ENCODE data around the gene DDX42. TPM values are rescaled to one million over a fixed set of nuclear protein-coding genes. Genes with fewer than 3 reads are reported as not detected.

DDX42 gene
- total RNA-seq, 1 experiment from 2014 or later = 174 TPM

DNA sequence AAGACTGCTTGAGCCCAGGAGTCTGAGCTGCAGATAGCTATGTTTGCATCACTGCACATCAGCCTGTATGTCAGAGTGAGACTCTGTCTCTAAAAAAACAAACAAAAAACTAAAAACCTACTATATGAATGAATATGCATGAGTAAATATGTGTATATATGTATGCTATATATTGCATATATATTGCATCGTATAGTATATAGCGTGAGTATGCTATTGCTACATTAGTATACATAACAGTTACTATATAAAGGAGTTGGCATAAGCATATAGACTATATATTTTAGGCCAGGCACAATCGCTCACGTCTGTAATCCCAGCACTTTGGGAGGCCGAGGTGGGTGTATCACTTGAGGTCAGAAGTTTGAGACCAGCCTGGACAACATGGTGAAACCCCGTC lies 16.1 kb downstream of the DDX42 start:
- no peak overlapping the region for H3K4me3 ChIP-seq (replicated peaks in 1 of 2; ENCODE audit: low read depth in 1 of 2, low read length in 2 of 2)
- RAD21 ChIA-PET (ENCODE audit: low non-redundant PET in 1 of 2, low total read pairs in 2 of 2, uncharacterized antibody in 2 of 2, unreplicated experiment in 2 of 2) = no interaction called here
- no peak overlapping the region for H3K27ac ChIP-seq (ENCODE audit: low read depth, low read length)
- no TSS peak for BruUV-seq (replicated peaks)
- no peaks in the 10 kb centered on the region for H3K9me2 ChIP-seq (ENCODE audit: insufficient read depth)
- TF ChIP-seq POLR2A (IDR thresholded peaks at IDR 0.05; ENCODE audit: borderline replicate concordance, extremely low read depth, insufficient read depth, insufficient read length) (no peak), POLR2AphosphoS5 (IDR thresholded peaks at IDR 0.05; ENCODE audit: low read depth, low read length) (no peak)
- H3K4me2 ChIP-seq (ENCODE audit: low read length) = no peak overlapping the region
- H3K4me1 ChIP-seq (ENCODE audit: control insufficient read depth in 1 of 2, insufficient read depth in 2 of 2, low read length in 2 of 2) = peaks cover 5 to 28% of the 10 kb centered on the region in 2 experiments; a peak in 3 of 4 replicates
- peaks cover 62 to 68% of the 10 kb centered on the region in 2 experiments for H3K36me3 ChIP-seq (ENCODE audit: control insufficient read depth in 1 of 2, insufficient read depth in 2 of 2, low read length in 2 of 2)
- intact Hi-C loops (cut with micrococcal nuclease) = no loop called here
- no peak overlapping the region for H2AFZ ChIP-seq (ENCODE audit: low read depth, low read length, poor library complexity, severe bottlenecking)
- no peak overlapping the region for H3K9ac ChIP-seq (ENCODE audit: low read length)
- H3K79me2 ChIP-seq (ENCODE audit: insufficient read depth, low read length) = peaks cover 99% of the 10 kb centered on the region
- peaks cover 19% of the 10 kb centered on the region; the same call in 1 of the 2 replicates for H4K20me1 ChIP-seq (ENCODE audit: insufficient read depth)
- H3K9me3 ChIP-seq (ENCODE audit: control insufficient read depth in 1 of 2, insufficient read depth in 1 of 2, low read depth in 1 of 2, low read length in 2 of 2) = no peaks in the 10 kb centered on the region
- DNase-seq (ENCODE audit: low read depth, low spot score) (no peak), ATAC-seq (no peak)
- POLR2A ChIA-PET = interaction anchor here (0.9 kb wide), 1 partner anchor 17 kb away, joined by 3 read pairs; the partner anchor contains the start of gene CCDC47
- CTCF ChIA-PET = no interaction called here
- H3K27me3 ChIP-seq (ENCODE audit: insufficient read depth, low read length) = no peaks in the 10 kb centered on the region

DNA sequence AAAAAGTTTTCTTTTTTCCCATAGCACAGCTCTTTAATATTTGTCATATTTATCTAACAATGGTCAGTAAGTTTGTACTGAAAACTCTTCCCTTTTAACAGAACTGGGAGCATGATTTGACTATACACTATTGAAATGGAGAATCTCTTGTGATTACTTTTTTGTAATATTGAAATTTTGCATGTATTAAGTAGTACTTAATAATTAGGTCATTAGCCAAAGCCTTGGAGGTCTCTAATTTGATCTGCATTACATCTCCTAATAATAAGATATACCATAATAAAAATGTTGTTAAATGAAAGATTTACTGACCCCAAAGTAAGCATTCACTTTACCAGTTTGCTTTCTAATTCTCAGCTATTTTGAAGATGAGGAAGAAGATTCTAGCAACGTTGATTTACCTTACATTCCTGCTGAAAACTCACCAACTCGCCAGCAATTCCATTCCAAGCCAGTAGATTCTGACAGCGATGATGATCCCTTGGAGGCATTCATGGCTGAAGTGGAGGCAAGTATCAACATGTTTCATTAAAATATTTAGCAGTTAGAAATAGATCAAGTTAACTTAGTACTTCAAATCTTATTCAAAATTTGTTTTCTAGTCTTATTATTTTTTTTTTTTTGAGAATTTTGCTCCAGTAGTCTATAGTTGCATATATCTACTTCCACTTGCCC lies 18.2 kb downstream of the DDX42 start:
- ChIA-PET RAD21 (ENCODE audit: low non-redundant PET in 1 of 2, low total read pairs in 2 of 2, uncharacterized antibody in 2 of 2, unreplicated experiment in 2 of 2) (no interaction called here), POLR2A (interaction anchor here (1.1 kb wide), 1 partner anchor 50 kb away, joined by 3 read pairs; no protein-coding TSS in a partner anchor), CTCF (no interaction called here)
- Histone ChIP-seq H3K36me3 (ENCODE audit: control insufficient read depth in 1 of 2, insufficient read depth in 2 of 2, low read length in 2 of 2) (peaks cover 76 to 78% of the 10 kb centered on the region in 2 experiments), H3K4me3 (replicated peaks in 1 of 2; ENCODE audit: low read depth in 1 of 2, low read length in 2 of 2) (no peak overlapping the region), H3K9me3 (ENCODE audit: control insufficient read depth in 1 of 2, insufficient read depth in 1 of 2, low read depth in 1 of 2, low read length in 2 of 2) (no peaks in the 10 kb centered on the region), H4K20me1 (ENCODE audit: insufficient read depth) (peaks cover 11% of the 10 kb centered on the region; the same call in 1 of the 2 replicates), H3K79me2 (ENCODE audit: insufficient read depth, low read length) (peaks cover 98% of the 10 kb centered on the region), H2AFZ (ENCODE audit: low read depth, low read length, poor library complexity, severe bottlenecking) (no peak overlapping the region), H3K27ac (ENCODE audit: low read depth, low read length) (no peak overlapping the region), H3K27me3 (ENCODE audit: insufficient read depth, low read length) (no peaks in the 10 kb centered on the region), H3K9ac (ENCODE audit: low read length) (no peak overlapping the region), H3K9me2 (ENCODE audit: insufficient read depth) (no peaks in the 10 kb centered on the region), H3K4me2 (ENCODE audit: low read length) (no peak overlapping the region), H3K4me1 (ENCODE audit: control insufficient read depth in 1 of 2, insufficient read depth in 2 of 2, low read length in 2 of 2) (peaks cover under 1 to 7% of the 10 kb centered on the region in 2 experiments; a peak in 3 of 4 replicates)
- DNase-seq (ENCODE audit: low read depth, low spot score) (no peak), ATAC-seq (no peak)
- intact Hi-C loops (cut with micrococcal nuclease) = no loop called here
- no TSS peak for BruUV-seq (replicated peaks)
- TF ChIP-seq, protein P1, sequence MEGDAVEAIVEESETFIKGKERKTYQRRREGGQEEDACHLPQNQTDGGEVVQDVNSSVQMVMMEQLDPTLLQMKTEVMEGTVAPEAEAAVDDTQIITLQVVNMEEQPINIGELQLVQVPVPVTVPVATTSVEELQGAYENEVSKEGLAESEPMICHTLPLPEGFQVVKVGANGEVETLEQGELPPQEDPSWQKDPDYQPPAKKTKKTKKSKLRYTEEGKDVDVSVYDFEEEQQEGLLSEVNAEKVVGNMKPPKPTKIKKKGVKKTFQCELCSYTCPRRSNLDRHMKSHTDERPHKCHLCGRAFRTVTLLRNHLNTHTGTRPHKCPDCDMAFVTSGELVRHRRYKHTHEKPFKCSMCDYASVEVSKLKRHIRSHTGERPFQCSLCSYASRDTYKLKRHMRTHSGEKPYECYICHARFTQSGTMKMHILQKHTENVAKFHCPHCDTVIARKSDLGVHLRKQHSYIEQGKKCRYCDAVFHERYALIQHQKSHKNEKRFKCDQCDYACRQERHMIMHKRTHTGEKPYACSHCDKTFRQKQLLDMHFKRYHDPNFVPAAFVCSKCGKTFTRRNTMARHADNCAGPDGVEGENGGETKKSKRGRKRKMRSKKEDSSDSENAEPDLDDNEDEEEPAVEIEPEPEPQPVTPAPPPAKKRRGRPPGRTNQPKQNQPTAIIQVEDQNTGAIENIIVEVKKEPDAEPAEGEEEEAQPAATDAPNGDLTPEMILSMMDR (IDR thresholded peaks at IDR 0.05 in 2 of 3, conservative IDR thresholded peaks at IDR 0.05 in 1 of 3; ENCODE audit: borderline replicate concordance in 1 of 3, insufficient read depth in 1 of 3, low read depth in 2 of 3, low read length in 2 of 3) = no peak
- TF ChIP-seq POLR2AphosphoS5 (IDR thresholded peaks at IDR 0.05; ENCODE audit: low read depth, low read length) (no peak), EGR1 (IDR thresholded peaks at IDR 0.05; ENCODE audit: low read depth) (no peak), POLR2A (IDR thresholded peaks at IDR 0.05; ENCODE audit: borderline replicate concordance, extremely low read depth, insufficient read depth, insufficient read length) (no peak), JUND (IDR thresholded peaks at IDR 0.05) (no peak), CEBPB (IDR thresholded peaks at IDR 0.05; ENCODE audit: low read depth) (no peak), YY1 (IDR thresholded peaks at IDR 0.05; ENCODE audit: extremely low read depth, insufficient replicate concordance, low read depth, low read length) (no peak), SIN3A (IDR thresholded peaks at IDR 0.05; ENCODE audit: low read depth) (no peak), SP1 (IDR thresholded peaks at IDR 0.05; ENCODE audit: low read depth) (no peak)
- TF ChIP-seq, protein P2, sequence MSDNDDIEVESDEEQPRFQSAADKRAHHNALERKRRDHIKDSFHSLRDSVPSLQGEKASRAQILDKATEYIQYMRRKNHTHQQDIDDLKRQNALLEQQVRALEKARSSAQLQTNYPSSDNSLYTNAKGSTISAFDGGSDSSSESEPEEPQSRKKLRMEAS (IDR thresholded peaks at IDR 0.05) = no peak
- TF ChIP-seq, protein P3, sequence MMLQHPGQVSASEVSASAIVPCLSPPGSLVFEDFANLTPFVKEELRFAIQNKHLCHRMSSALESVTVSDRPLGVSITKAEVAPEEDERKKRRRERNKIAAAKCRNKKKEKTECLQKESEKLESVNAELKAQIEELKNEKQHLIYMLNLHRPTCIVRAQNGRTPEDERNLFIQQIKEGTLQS (IDR thresholded peaks at IDR 0.05) = no peak
- TF ChIP-seq, protein P4, sequence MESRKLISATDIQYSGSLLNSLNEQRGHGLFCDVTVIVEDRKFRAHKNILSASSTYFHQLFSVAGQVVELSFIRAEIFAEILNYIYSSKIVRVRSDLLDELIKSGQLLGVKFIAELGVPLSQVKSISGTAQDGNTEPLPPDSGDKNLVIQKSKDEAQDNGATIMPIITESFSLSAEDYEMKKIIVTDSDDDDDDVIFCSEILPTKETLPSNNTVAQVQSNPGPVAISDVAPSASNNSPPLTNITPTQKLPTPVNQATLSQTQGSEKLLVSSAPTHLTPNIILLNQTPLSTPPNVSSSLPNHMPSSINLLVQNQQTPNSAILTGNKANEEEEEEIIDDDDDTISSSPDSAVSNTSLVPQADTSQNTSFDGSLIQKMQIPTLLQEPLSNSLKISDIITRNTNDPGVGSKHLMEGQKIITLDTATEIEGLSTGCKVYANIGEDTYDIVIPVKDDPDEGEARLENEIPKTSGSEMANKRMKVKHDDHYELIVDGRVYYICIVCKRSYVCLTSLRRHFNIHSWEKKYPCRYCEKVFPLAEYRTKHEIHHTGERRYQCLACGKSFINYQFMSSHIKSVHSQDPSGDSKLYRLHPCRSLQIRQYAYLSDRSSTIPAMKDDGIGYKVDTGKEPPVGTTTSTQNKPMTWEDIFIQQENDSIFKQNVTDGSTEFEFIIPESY (IDR thresholded peaks at IDR 0.05; ENCODE audit: extremely low read depth, insufficient replicate concordance, low read length) = no peak
